CD4-positive, alpha-beta T cell treated with Interleukin-4 for 1 hour (primary cell): Measurements from ENCODE around the gene GCKR.

Source experiments
- DNase-seq, 2 donors: peaks; one replicate each; pipeline ENCODE4 v3.0.0-alpha.2; 2020 to 2022

Gene GCKR

DNA sequence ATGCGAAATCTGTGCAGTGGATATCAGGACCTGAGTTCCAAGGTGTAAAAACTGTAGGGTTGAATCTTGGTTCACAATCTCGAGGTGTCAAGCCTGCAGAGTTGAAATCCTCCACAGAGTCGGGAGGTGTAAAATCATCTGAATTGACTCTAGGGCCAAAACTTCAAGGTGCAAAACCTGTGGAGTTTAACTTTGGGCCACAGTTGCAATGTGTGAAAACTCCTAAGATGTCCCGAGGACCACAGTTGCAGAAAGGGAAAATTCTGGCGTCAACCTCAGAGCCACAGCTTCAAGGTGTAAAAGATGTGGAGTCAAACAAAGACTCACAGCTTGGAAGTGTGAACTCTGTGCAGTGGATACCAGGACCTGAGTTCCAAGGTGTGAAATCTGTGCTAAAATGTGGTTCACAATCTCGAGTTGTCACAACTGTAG is 76.4 kb downstream of the GCKR start:
- peak in 1 of 2 donors; percentile 20 for DNase-seq
